Epithelial cell of proximal tubule (primary cell): ENCODE data around the gene PDLIM4. TPM values are rescaled to one million over a fixed set of nuclear protein-coding genes. Genes with fewer than 3 reads are reported as not detected.

Source experiments
- DNase-seq: peaks from one replicate; pipeline ENCODE4 v3.0.0-alpha.2; 2011; ENCODE audit warnings: low read depth
- H3K4me3 ChIP-seq: 2 replicates; pipeline ENCODE4 v1.5.1; 2011; ENCODE audit warnings: low read depth, mild to moderate bottlenecking, low read length
- CTCF ChIP-seq: conservative IDR thresholded peaks from 2 replicates; pipeline ENCODE4 v1.5.1; 2012; ENCODE audit warnings: low read depth, mild to moderate bottlenecking, low read length
- total RNA-seq: library from RNA; depleted of rRNA; stranded (reverse); fragments of >200 nt; gene quantifications from 2 replicates; pipeline ENCODE4 v1.2.3, GENCODE V29; 2015

PDLIM4 gene
- total RNA-seq, 1 donor from 2014 or later = 129 TPM

GRCh38 chr5:132267166-132267739 lies 9.8 kb downstream of the PDLIM4 start:
- no peak overlapping the region for H3K4me3 ChIP-seq
- no peak for DNase-seq
- TF ChIP-seq CTCF = no peak

GRCh38 chr5:132267931-132268768 lies 10.7 kb downstream of the PDLIM4 start:
- DNase-seq = no peak
- H3K4me3 ChIP-seq = no peak overlapping the region
- no peak for TF ChIP-seq CTCF

GRCh38 chr5:132268769-132269551 lies 11.5 kb downstream of the PDLIM4 start:
- no peak for TF ChIP-seq CTCF
- H3K4me3 ChIP-seq = no peak overlapping the region
- no peak for DNase-seq

- H3K4me3 ChIP-seq = no peak overlapping the region
Observed at GRCh38 chr5:132269635-132270334, 12.3 kb downstream of the PDLIM4 start.

GRCh38 chr5:132270335-132270665 lies 12.8 kb downstream of the PDLIM4 start:
- no peak overlapping the region for H3K4me3 ChIP-seq
- DNase-seq = no peak
- no peak for TF ChIP-seq CTCF

More at GRCh38 chr5:132269635-132270334, 12.3 kb downstream of the PDLIM4 start:
- no peak for TF ChIP-seq CTCF
- no peak for DNase-seq

- H3K4me3 ChIP-seq = peak overlapping the region; percentile 49
- no peak for TF ChIP-seq CTCF
- DNase-seq = no peak
Observed at GRCh38 chr5:132270706-132271105, 13.2 kb downstream of the PDLIM4 start.
